Esophagus muscularis mucosa (tissue), 4 donors: ENCODE results near the gene KRTAP5-11. TPM values are rescaled to one million over a fixed set of nuclear protein-coding genes. Genes with fewer than 3 reads are reported as not detected.
"Not testable (repeated sequence)": the region's sequence is repeated elsewhere in the genome, so short reads cannot be mapped to it uniquely, and the experiment has no call there.

ENCODE experiments used
- DNase-seq: peaks from one replicate; pipeline ENCODE4 v3.0.0-alpha.2; 2017; ENCODE audit errors: extremely low spot score
- H3K27ac ChIP-seq, 4 donors: fragments of 200-600 bp; sonication (generic); replicated peaks in 1 of 4; 1 replicate in 3 of 4; 2 replicates in 1 of 4; pipeline ENCODE4 v1.5.1; 2016 to 2019; ENCODE audit warnings: mild to moderate bottlenecking in 1 of 4
- H3K27me3 ChIP-seq, 4 donors: fragments of 200-600 bp; sonication (generic); one replicate each; pipeline versions ENCODE4 v1.5.1 to v1.6.0; 2016 to 2019
- H3K36me3 ChIP-seq, 4 donors: fragments of 200-600 bp; sonication (generic); one replicate each; pipeline ENCODE4 v1.5.1; 2016 to 2019
- H3K4me1 ChIP-seq, 4 donors: fragments of 200-600 bp; sonication (generic); one replicate each; pipeline ENCODE4 v1.5.1; 2016 to 2019
- H3K4me3 ChIP-seq, 4 donors: fragments of 200-600 bp; sonication (generic); 1 replicate in 2 of 4; 2 replicates in 2 of 4; pipeline ENCODE4 v1.5.1; 2016 to 2019; ENCODE audit warnings: mild to moderate bottlenecking in 4 of 4, moderate library complexity in 1 of 4
- H3K9me3 ChIP-seq, 4 donors: fragments of 200-600 bp; sonication (generic); 1 replicate in 3 of 4; 2 replicates in 1 of 4; pipeline ENCODE4 v1.5.1; 2016 to 2019
- CTCF ChIP-seq, 3 experiments: fragments of 200-600 bp in 2 of 3; fragments of 450-650 bp in 1 of 3; sonication (generic) in 2 of 3; IDR thresholded peaks; one replicate each; pipeline ENCODE4 v1.5.1; 2017 to 2019; ENCODE audit warnings: antibody characterized with exemption in 3 of 3, mild to moderate bottlenecking in 2 of 3, moderate library complexity in 1 of 3
- EP300 ChIP-seq: sonication (generic); formaldehyde crosslinking; IDR thresholded peaks from one replicate; pipeline ENCODE4 v1.6.1; 2017; ENCODE audit warnings: antibody characterized with exemption
- POLR2A ChIP-seq: fragments of 450-650 bp; IDR thresholded peaks from one replicate; pipeline ENCODE4 v1.6.1; 2017; ENCODE audit warnings: antibody characterized with exemption, moderate library complexity, mild to moderate bottlenecking, low read depth
- POLR2AphosphoS5 ChIP-seq, 2 donors: sonication (generic); formaldehyde crosslinking; IDR thresholded peaks; one replicate each; pipeline ENCODE4 v1.6.1; 2017; ENCODE audit warnings: antibody characterized with exemption in 2 of 2
- WGBS: methylation state at CpG from one replicate; pipeline ENCODE4 v1.1.5; 2018; 5-methylcytosine and 5-hydroxymethylcytosine counted together
- intact Hi-C: fragments of 100-400 bp; cut with DNase I; formaldehyde crosslinking; loops from one replicate; pipeline ENCODE4 v1.15.1; 2023
- total RNA-seq, 4 donors: library from RNA; depleted of rRNA; stranded (reverse); fragments of >200 nt; gene quantifications; one replicate each; pipeline versions ENCODE4 v1.1.0 to v1.2.1, GENCODE V29; 2016

Gene KRTAP5-11
- total RNA-seq, 4 donors from 2014 or later = not detected

- H3K4me3 ChIP-seq, H3K4me1 ChIP-seq, H3K27ac ChIP-seq, DNase-seq, intact Hi-C loops, H3K9me3 ChIP-seq, H3K36me3 ChIP-seq: not testable (repeated sequence)
- peaks cover 0 to 34% (median 0%) of the 10 kb centered on the region in 4 donors for H3K27me3 ChIP-seq
- WGBS = 71% methylated on average over 19 of the region's 21 CpGs
These were observed 15.8 kb downstream of the KRTAP5-11 start for GRCh38 chr11:71566626-71567599.

GRCh38 chr11:71566081-71566620 is 16.5 kb downstream of the KRTAP5-11 start:
- Histone ChIP-seq H3K9me3 (peaks cover 0 to 4% (median 0%) of the 10 kb centered on the region in 4 donors), H3K4me3 (no peak overlapping the region), H3K4me1 (no peaks in the 10 kb centered on the region), H3K27ac (no peak overlapping the region), H3K36me3 (no peaks in the 10 kb centered on the region), H3K27me3 (peaks cover 0 to 34% (median 0%) of the 10 kb centered on the region in 4 donors)
- intact Hi-C loops = no loop called here
- TF ChIP-seq EP300 (no peak), POLR2AphosphoS5 (IDR thresholded peaks at IDR 0.05) (no peak), POLR2A (no peak), CTCF (IDR thresholded peaks at IDR 0.05) (no peak)
- DNase-seq = no peak
- WGBS = 74% methylated on average over 9 of the region's 10 CpGs

- DNase-seq = no peak
- Histone ChIP-seq H3K4me1 (no peaks in the 10 kb centered on the region), H3K27me3 (peaks cover 0 to 34% (median 0%) of the 10 kb centered on the region in 4 donors), H3K27ac (no peak within 1 kb of the TSS), H3K9me3 (peaks cover 0 to 4% (median 0%) of the 10 kb centered on the region in 4 donors), H3K36me3 (no peaks in the 10 kb centered on the region), H3K4me3 (no peak within 1 kb of the TSS)
- WGBS = 54% methylated on average over 4 of the region's 5 CpGs
- intact Hi-C loops = no loop called here
- no peak for TF ChIP-seq CTCF (IDR thresholded peaks at IDR 0.05)
- no peak for TF ChIP-seq POLR2AphosphoS5 (IDR thresholded peaks at IDR 0.05)
- no peak for TF ChIP-seq EP300
- no peak for TF ChIP-seq POLR2A
These were observed 17.4 kb downstream of the KRTAP5-11 start, which contains the start of gene KRTAP5-10 for GRCh38 chr11:71565263-71565662. Gene KRTAP5-10, plus strand, starts transcription at chr11:71565563. Its CDS starts 25 bp downstream, at chr11:71565588.

- H3K36me3 ChIP-seq = no peaks in the 10 kb centered on the region
- 89% methylated on average over 4 of the region's 4 CpGs for WGBS
- no peak overlapping the region for H3K27ac ChIP-seq
- DNase-seq = no peak
- peaks cover 0 to 34% (median 0%) of the 10 kb centered on the region in 4 donors for H3K27me3 ChIP-seq
- no peaks in the 10 kb centered on the region for H3K4me1 ChIP-seq
- no peak overlapping the region for H3K4me3 ChIP-seq
- intact Hi-C loops = no loop called here
- TF ChIP-seq CTCF (IDR thresholded peaks at IDR 0.05) = no peak
- no peak for TF ChIP-seq POLR2AphosphoS5 (IDR thresholded peaks at IDR 0.05)
- TF ChIP-seq EP300 = no peak
- TF ChIP-seq POLR2A = no peak
- peaks cover 0 to 4% (median 0%) of the 10 kb centered on the region in 4 donors for H3K9me3 ChIP-seq
These were observed 18.2 kb downstream of the KRTAP5-11 start for GRCh38 chr11:71564430-71564829.

- H3K27ac ChIP-seq = no peak overlapping the region
- H3K4me3 ChIP-seq = no peak overlapping the region
- no peaks in the 10 kb centered on the region for H3K4me1 ChIP-seq
- WGBS = 21% methylated on average over 8 of the region's 8 CpGs
- H3K36me3 ChIP-seq = no peaks in the 10 kb centered on the region
- H3K27me3 ChIP-seq = peaks cover 0 to 34% (median 0%) of the 10 kb centered on the region in 4 donors
- intact Hi-C loops = no loop called here
- no peak for TF ChIP-seq POLR2A
- TF ChIP-seq EP300 = no peak
- no peak for TF ChIP-seq POLR2AphosphoS5 (IDR thresholded peaks at IDR 0.05)
- TF ChIP-seq CTCF (IDR thresholded peaks at IDR 0.05) = peak in 1 of 3 experiments; percentile 3
- H3K9me3 ChIP-seq = peaks cover 0 to 4% (median 0%) of the 10 kb centered on the region in 4 donors
- DNase-seq = no peak
These were observed 19.3 kb downstream of the KRTAP5-11 start for GRCh38 chr11:71563406-71563805.
